Osteoblast (primary cell): Measurements from ENCODE around the gene SEMA6B. TPM values are rescaled to one million over a fixed set of nuclear protein-coding genes. Genes with fewer than 3 reads are reported as not detected.

ENCODE experiments used
- DNase-seq: peaks from one replicate; pipeline ENCODE4 v3.0.0; 2011; ENCODE audit warnings: low spot score, mixed read lengths; ENCODE audit not compliant: insufficient read length; ENCODE audit errors: missing footprints
- H2AFZ ChIP-seq: 2 replicates; pipeline ENCODE4 v1.6.0; 2011; ENCODE audit warnings: mild to moderate bottlenecking, low read length
- H3K27ac ChIP-seq: 2 replicates; pipeline ENCODE4 v1.5.1; 2011; ENCODE audit warnings: mild to moderate bottlenecking, low read depth, low read length, moderate library complexity
- H3K27me3 ChIP-seq: 2 replicates; pipeline ENCODE4 v1.6.0; 2012; ENCODE audit warnings: mild to moderate bottlenecking, control low read depth, inconsistent platforms, low read length, moderate library complexity; ENCODE audit not compliant: insufficient read depth
- H3K36me3 ChIP-seq: 2 replicates; pipeline ENCODE4 v1.5.1; 2011; ENCODE audit warnings: mild to moderate bottlenecking, low read length, control low read depth, moderate library complexity; ENCODE audit not compliant: insufficient read depth
- H3K4me1 ChIP-seq: 2 replicates; pipeline ENCODE4 v1.5.1; 2011; ENCODE audit warnings: mild to moderate bottlenecking, low read length, control low read depth, moderate library complexity; ENCODE audit not compliant: insufficient read depth
- H3K4me2 ChIP-seq: 2 replicates; pipeline ENCODE4 v1.6.0; 2011; ENCODE audit warnings: mild to moderate bottlenecking, low read length; ENCODE audit not compliant: insufficient read depth
- H3K4me3 ChIP-seq: fragments of 200-600 bp; sonication (generic); 3 replicates; pipeline ENCODE4 v1.5.1; 2012; ENCODE audit warnings: mild to moderate bottlenecking, low read length, inconsistent platforms; ENCODE audit not compliant: insufficient read depth
- H3K79me2 ChIP-seq: 2 replicates; pipeline ENCODE4 v1.6.0; 2012; ENCODE audit warnings: mild to moderate bottlenecking, low read length, control low read depth, inconsistent platforms; ENCODE audit not compliant: insufficient read depth
- H3K9me3 ChIP-seq: 2 replicates; pipeline ENCODE4 v1.5.1; 2011; ENCODE audit warnings: low read depth, low read length, control low read depth
- H4K20me1 ChIP-seq: 2 replicates; pipeline ENCODE4 v1.6.0; 2012; ENCODE audit warnings: mild to moderate bottlenecking, low read length, control low read depth; ENCODE audit not compliant: insufficient read depth
- total RNA-seq: library from RNA; depleted of rRNA; stranded (reverse); fragments of >200 nt; gene quantifications from 2 replicates; pipeline ENCODE4 v1.2.3, GENCODE V29; 2012
- TF ChIP-seq, protein P1 (sequence below): IDR thresholded peaks from 2 replicates; pipeline ENCODE4 v1.5.1; 2011; ENCODE audit warnings: mild to moderate bottlenecking, low read depth, low read length, moderate library complexity; ENCODE audit errors: extremely low read depth

Gene SEMA6B
- total RNA-seq, 1 donor: 0.36 TPM

GRCh38 chr19:4506449-4507149, 52.9 kb downstream of the SEMA6B start:
- Histone ChIP-seq H3K4me3 (no peak overlapping the region), H3K36me3 (peaks cover 11% of the 10 kb centered on the region), H3K4me2 (no peak overlapping the region), H3K9me3 (no peaks in the 10 kb centered on the region), H3K79me2 (no peaks in the 10 kb centered on the region), H2AFZ (no peak overlapping the region), H3K4me1 (peaks cover 6% of the 10 kb centered on the region), H4K20me1 (peaks cover 7% of the 10 kb centered on the region), H3K27ac (peak overlapping the region; percentile 39), H3K27me3 (no peaks in the 10 kb centered on the region)
- peak; percentile 99 for DNase-seq
- TF ChIP-seq, protein P1, sequence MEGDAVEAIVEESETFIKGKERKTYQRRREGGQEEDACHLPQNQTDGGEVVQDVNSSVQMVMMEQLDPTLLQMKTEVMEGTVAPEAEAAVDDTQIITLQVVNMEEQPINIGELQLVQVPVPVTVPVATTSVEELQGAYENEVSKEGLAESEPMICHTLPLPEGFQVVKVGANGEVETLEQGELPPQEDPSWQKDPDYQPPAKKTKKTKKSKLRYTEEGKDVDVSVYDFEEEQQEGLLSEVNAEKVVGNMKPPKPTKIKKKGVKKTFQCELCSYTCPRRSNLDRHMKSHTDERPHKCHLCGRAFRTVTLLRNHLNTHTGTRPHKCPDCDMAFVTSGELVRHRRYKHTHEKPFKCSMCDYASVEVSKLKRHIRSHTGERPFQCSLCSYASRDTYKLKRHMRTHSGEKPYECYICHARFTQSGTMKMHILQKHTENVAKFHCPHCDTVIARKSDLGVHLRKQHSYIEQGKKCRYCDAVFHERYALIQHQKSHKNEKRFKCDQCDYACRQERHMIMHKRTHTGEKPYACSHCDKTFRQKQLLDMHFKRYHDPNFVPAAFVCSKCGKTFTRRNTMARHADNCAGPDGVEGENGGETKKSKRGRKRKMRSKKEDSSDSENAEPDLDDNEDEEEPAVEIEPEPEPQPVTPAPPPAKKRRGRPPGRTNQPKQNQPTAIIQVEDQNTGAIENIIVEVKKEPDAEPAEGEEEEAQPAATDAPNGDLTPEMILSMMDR: no peak

DNA sequence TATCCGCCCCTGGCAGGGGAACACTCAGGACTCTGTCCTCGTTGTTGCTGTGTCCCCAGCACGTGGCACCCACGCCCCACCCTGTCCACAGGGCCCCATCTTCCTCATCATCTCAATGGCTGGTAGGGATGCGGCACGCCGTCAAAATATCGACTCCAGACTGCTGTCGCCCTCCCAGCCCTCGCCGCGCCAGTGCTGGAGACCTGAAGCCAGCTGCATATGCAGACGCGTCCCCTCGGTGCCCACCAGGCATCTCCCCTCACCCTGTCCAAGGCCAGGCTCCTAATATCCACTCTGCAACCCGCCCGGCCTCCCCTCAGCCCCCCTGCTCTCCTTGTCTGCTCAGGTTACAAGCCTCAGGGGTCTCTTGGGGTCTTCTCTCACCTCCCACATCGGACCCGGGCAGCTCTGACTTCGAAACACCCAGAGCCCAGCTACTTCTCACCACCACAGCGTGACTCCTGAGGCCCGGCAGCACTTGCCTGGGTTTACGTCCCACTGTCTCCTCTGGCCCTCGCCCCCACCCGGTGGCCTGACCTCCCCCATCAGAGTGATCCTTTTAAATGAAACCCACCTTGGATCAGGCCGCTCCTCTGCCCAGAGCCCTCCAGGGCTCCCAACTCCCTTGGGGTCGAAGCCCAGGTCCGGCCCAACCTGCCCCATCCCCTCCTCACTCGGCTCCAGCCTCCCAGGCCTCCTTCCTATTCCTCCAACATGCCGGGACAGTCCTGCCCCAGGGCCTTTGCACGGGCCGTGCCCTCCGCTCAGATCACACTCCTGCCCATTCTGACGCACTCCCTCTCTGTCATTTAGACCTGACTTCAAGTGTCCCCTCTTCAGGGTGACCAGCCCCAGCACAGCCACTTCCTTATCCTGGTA, 53.7 kb downstream of the SEMA6B start:
- Histone ChIP-seq H3K9me3 (no peaks in the 10 kb centered on the region), H3K36me3 (peaks cover 11% of the 10 kb centered on the region), H3K79me2 (no peaks in the 10 kb centered on the region), H4K20me1 (peaks cover 7% of the 10 kb centered on the region), H3K4me3 (no peak overlapping the region), H3K4me1 (peaks cover 6% of the 10 kb centered on the region), H3K27me3 (no peaks in the 10 kb centered on the region), H2AFZ (no peak overlapping the region), H3K4me2 (no peak overlapping the region), H3K27ac (no peak overlapping the region)
- TF ChIP-seq, protein P1: no peak
- DNase-seq: no peak

DNA sequence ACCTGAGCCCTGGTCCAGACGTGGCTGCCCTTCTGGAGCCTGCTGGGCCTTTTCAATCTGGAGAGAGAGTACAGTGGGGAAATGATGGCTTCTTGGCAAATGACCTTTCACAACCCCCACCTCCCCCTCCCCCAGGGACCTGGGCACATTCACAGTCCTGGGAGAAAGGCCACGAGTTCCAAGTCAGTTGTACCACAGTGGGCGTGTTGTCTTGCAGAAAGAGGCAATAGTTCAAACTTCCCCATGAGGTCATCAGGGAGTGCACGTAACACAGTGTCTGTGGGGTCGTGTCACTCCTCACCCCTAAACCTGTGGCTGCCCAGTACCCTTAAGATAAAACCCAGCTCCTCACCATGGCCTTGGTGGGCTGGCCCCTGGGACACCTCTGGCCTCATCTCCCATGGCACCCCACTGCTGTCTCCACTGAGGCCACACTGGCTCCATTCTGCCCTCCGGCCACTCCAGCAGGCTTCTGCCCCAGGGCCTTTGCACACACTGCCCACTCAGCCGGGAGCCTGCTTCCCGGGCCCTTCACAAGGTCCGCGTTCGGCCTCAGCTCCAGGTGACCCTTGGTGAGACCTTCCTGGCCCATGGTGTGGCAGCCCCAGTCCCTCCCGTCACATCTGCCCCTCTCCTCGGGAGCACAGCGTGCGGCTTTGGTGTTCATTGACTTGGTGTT, 54.5 kb downstream of the SEMA6B start:
- peaks cover 7% of the 10 kb centered on the region for H4K20me1 ChIP-seq
- H3K27me3 ChIP-seq: no peaks in the 10 kb centered on the region
- H3K4me2 ChIP-seq: no peak overlapping the region
- no peaks in the 10 kb centered on the region for H3K9me3 ChIP-seq
- no peak overlapping the region for H3K27ac ChIP-seq
- H3K4me3 ChIP-seq: no peak overlapping the region
- peaks cover 6% of the 10 kb centered on the region for H3K4me1 ChIP-seq
- TF ChIP-seq, protein P1: no peak
- H2AFZ ChIP-seq: no peak overlapping the region
- H3K36me3 ChIP-seq: peaks cover 11% of the 10 kb centered on the region
- H3K79me2 ChIP-seq: no peaks in the 10 kb centered on the region
- DNase-seq: no peak

- peak; percentile 73 for DNase-seq
- H3K27ac ChIP-seq: no peak overlapping the region
- H3K79me2 ChIP-seq: no peaks in the 10 kb centered on the region
- H3K4me1 ChIP-seq: peaks cover 6% of the 10 kb centered on the region
- TF ChIP-seq, protein P1: no peak
- no peaks in the 10 kb centered on the region for H3K9me3 ChIP-seq
- no peak overlapping the region for H3K4me3 ChIP-seq
- H2AFZ ChIP-seq: no peak overlapping the region
- H4K20me1 ChIP-seq: peaks cover 7% of the 10 kb centered on the region
- no peak overlapping the region for H3K4me2 ChIP-seq
- peaks cover 11% of the 10 kb centered on the region for H3K36me3 ChIP-seq
- no peaks in the 10 kb centered on the region for H3K27me3 ChIP-seq
These were observed 55.2 kb downstream of the SEMA6B start for GRCh38 chr19:4504297-4504701.
